GM20431 (cell line): ENCODE measurements around the gene CYSRT1.

ENCODE experiments used
- in situ Hi-C: fragments of 300-500 bp; cut with MseI, MboI; formaldehyde crosslinking; loops from one replicate; pipeline ENCODE4 v1.15.0; 2020; ENCODE audit warnings: low sequenced_read_pairs; ENCODE audit not compliant: unreplicated experiment

CYSRT1 gene

GRCh38 chr9:137222190-137223077 lies 2.5 kb upstream of the CYSRT1 start, which contains the start of gene RNF208:
Gene RNF208 (minus strand): TSS chr9:137222240. CDS start chr9:137221212, 1,028 bp downstream.
- in situ Hi-C loops = loop anchor here (10.0 kb wide), 1 partner anchor 98 kb away; no protein-coding TSS in a partner anchor

- in situ Hi-C loops = loop anchor here (10.0 kb wide), 1 partner anchor 99 kb away; no protein-coding TSS in a partner anchor
Measured at GRCh38 chr9:137223078-137223970, 1.6 kb upstream of the CYSRT1 start.

DNA sequence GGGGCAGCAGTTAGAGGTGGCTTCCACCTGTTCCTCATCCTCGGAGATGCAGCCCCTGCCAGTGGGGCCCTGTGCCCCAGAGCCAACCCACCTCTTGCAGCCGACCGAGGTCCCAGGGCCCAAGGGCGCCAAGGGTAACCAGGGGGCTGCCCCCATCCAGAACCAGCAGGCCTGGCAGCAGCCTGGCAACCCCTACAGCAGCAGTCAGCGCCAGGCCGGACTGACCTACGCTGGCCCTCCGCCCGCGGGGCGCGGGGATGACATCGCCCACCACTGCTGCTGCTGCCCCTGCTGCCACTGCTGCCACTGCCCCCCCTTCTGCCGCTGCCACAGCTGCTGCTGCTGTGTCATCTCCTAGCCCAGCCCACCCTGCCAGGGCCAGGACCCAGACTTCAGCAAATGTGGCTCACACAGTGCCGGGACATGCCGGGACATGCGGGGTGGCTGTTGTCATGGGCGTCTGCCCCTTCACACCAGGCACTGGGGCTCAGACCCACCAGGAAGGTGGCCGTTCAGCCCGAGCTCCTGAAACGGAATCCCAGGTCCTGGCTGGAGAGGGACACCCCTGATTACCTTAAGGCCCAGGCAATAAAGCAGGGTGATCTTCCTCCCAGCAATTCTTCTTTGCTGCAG lies 841 bp downstream of the CYSRT1 start:
- in situ Hi-C loops = loop anchor here (10.0 kb wide), 1 partner anchor 101 kb away; no protein-coding TSS in a partner anchor

DNA sequence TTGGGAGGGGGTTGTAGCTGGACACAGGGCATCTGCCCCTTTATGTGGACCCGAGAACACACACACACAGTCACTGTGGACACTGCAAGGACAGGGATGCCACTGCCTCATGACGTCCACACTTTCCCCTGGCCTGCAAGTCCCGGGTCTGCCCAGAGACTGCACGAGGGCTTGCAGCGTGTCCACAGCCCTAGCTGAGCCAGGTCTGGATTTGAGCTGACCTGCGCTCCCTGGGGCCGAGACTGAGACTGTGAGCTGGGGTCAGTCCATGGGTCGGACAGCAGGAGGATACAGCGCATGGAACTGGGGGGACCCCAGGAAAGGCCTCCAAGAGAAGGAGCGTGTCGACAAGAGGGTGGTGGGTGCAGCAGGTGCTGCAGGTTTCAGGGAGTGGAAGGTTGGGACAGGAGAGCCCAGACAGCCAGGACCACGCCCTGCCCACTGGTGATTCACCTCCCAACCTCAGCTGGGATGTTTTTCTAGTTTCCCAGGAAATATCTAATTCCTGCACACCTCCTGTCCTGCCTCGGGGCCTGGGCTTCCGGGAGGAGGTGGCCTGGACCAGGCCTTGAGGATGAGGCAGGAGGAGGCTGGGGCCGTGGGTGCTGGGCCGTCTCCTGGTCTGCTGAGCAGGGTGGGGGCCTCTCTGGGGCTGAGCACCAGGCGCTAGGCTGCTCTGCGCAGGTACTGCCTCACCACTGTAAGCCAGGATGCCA lies 1.5 kb downstream of the CYSRT1 start:
- in situ Hi-C loops = loop anchor here (10.0 kb wide), 1 partner anchor 102 kb away; no protein-coding TSS in a partner anchor

DNA sequence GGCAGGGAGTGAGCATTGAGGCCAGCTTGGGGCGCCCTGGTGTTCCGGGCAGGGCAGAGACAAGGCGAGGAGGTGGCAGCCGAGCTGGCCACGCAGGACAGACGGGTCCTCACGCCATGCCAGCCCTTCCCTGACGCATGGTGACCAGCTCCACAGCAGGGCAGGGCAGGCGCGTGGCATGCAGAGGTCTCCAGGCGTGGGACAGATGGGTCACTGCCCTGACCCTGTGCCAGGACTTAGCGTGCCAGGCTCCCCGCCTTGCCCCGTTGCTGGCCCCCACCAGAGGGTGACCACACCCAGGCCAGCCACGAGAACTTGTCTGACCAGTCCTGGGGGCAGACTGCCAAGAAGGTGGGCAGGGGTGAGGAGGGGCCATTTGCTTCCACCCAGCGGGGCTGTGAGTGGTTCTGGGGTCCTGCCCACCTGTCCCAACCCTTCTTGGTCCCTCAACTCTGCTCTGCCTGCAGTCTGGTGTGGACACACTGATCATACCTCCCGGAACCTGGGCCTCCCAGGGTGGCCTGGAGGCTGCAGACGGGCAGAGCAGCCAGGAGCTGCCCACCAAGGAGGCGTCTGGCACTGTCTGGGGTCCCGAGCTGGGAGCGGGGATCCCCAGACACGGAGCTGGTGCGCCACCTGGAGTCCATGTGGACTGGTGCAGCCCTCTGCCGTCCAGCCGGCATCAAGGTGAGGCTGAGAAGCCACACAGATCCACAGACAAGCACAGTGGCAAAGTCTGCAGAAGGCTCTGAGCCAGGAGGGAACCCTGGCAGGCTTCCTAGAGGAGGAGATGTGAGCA lies 2.3 kb downstream of the CYSRT1 start, which contains the start of gene RNF224:
TSS of gene RNF224 (plus strand) at position 449 of the 799 bp plus-strand sequence. CDS start 834 bp downstream, outside the sequence.
- in situ Hi-C loops = loop anchor here (10.0 kb wide), 1 partner anchor 102 kb away; no protein-coding TSS in a partner anchor

DNA sequence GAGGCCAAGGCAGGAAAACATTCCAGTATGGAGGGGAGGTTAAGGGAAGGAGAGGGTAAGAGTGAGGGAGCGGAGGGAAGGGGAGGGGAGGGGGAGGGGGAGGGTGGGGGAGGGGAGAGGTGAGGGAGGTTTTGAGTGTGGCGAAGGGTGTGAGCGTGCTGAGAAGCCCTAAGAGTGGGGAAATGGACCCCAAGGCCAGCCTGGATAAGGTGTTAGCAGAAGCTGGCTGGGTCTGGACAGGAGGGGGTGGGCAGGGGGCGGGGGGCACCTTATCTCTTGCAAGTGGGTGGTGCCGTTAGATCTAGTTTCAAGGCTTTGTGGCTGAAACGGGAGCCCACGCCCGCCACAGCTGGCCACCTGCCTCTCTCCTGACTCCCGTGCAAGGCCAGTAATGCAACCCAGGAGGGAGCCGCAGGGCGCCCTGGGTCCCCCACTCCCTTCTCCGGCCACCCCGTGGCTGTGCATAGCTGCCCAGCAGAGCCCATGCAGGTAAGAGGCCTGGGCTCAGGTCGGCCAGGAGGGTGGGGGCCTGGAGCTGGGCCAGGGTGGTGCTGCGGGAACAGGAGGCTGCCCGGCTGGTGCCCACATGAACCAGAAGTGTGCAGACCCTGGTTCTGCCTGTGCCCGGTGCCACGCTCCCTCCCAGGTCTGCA lies 3.0 kb downstream of the CYSRT1 start:
- in situ Hi-C loops = loop anchor here (10.0 kb wide), 1 partner anchor 103 kb away; no protein-coding TSS in a partner anchor

GRCh38 chr9:137228506-137228967 lies 3.6 kb downstream of the CYSRT1 start:
- in situ Hi-C loops = loop anchor here (10.0 kb wide), 1 partner anchor 104 kb away; no protein-coding TSS in a partner anchor

- in situ Hi-C loops = loop anchor here (10.0 kb wide), 1 partner anchor 104 kb away; no protein-coding TSS in a partner anchor
Measured at GRCh38 chr9:137228968-137229896, 4.3 kb downstream of the CYSRT1 start.

DNA sequence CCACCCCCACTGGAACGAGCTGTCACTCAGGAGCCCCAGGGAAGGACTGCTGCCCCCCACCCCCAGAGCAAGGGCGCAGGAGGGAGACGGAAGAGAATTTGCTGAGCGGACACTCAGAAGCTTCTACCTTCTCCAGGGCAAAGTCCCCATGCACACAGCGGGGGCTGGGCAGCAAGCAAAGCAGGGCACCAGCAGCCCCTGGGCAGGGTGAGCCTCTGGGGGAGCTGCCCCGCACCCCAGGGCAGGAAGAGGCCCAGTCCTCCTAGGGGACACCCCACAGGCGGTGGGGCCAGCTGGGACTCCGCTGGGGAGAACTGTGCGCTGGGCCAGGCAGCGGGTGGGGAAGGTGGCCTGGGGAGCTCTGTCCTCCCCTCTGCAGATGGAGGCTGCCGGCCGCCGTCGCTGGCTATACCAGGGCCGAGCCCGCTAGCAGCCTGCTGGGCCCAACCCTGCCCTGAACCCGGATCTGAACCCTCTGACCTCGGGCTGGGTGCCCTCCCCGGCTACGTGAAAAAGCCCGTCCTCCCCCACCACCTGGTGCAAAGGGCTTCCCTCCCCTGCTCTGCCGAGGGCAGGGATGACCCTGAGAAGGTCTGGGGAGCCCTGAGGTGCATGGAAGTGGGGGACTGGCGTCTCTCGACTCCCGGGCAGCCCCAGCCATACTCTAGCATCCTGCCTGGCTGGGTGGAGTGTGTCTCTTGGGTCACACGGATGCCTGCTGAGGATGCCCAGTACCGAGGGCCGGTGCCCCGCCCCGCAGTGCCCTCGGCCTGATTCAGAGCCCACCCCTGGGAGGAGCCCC lies 5.1 kb downstream of the CYSRT1 start:
- in situ Hi-C loops = loop anchor here (10.0 kb wide), 2 partner anchors 105 to 125 kb away; no protein-coding TSS in a partner anchor

- in situ Hi-C loops = loop anchor here (10.0 kb wide), 1 partner anchor 126 kb away; no protein-coding TSS in a partner anchor
Measured at GRCh38 chr9:137230705-137231371, 5.9 kb downstream of the CYSRT1 start, which contains the start of gene SLC34A3. Gene SLC34A3 (plus strand): TSS chr9:137230901. CDS start chr9:137231703, 802 bp downstream.

DNA sequence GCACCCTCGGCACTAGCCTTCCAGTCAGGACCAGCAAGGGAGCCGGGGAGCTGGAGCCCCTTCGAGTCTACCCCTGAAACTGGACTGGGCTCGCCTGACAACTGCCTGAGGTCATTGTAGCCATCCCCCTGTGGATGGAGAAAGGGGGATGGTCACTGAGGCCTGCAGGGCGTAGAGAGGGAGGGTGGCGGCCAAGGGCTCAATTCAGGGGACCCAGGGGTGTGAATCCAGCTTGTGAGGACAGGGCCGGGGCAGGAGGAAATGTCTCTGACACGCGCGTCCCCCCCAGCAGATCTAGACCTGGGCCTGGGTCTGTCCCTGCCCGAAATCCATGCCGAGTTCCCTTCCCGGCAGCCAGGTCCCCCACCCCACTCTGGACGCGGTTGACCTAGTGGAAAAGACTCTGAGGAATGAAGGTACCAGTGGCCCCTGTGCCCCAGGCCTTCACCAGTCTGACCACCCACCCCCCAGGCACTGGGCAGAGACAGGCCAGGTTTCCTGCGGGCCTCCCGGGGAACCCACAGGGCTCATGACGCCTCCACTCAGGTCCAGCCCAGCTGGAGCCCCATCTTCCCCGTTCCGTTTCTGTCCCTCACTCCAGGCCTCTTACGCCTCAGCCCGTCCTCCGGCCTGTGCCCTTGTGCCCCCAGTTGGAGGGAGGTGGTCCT lies 6.5 kb downstream of the CYSRT1 start:
- in situ Hi-C loops = loop anchor here (10.0 kb wide), 1 partner anchor 127 kb away; no protein-coding TSS in a partner anchor

DNA sequence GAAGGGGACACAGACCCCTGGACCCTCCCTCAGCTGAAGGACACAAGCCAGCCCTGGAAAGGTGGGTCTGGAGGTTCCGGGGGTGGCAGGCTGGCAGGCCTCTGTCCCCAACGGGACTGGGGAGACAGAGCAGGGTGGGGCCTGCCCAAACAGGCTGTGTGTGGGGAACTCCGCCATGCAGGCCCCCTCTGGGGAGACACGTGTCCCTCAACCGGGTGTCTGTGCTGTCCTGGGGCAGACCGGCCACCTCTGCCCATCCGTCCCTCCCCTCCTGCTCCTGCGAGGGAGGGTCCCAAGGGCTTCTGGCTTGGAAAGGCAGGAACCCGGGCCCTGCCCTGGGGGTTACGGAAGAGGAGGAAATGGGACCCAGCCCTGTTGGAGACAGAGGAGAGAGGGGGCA lies 7.1 kb downstream of the CYSRT1 start:
- in situ Hi-C loops = loop anchor here (10.0 kb wide), 1 partner anchor 127 kb away; no protein-coding TSS in a partner anchor

GRCh38 chr9:137232510-137232909 lies 7.5 kb downstream of the CYSRT1 start:
- in situ Hi-C loops = loop anchor here (10.0 kb wide), 1 partner anchor 128 kb away; no protein-coding TSS in a partner anchor
